ENCODE data around the gene OR7G2. TPM values are rescaled to one million over a fixed set of nuclear protein-coding genes. Genes with fewer than 3 reads are reported as not detected.

Gene OR7G2
- total RNA-seq, 1 donor from 2014 or later: not detected

DNA sequence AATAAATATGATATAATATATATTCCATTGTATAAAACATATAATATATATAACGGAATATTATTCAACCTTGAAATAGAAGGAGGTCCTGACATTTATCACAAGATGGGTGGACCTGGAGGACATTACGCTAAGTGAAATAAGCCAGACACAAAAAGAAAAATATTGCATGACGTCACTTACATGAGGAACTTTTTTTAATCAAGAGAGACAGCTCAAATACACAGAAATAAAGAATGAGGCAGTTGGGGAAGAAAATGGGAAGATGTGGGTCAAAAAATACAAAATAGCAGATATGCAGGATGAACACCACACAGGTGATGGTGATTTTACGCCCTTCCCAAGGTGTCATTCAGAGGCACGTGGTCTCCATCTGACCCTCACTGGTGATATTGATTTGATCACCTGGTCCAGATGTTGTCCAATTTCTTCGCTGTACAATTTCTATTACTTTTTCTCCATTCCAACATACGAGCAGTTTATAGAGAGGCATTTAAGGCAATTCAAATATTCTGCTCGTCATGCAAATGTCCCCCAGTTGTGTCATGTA is 32.4 kb upstream of the OR7G2 start:
- intact Hi-C loops (cut with DNase I): no loop called here
- Histone ChIP-seq H3K27ac (peak overlapping the region; percentile 72), H3K4me3 (peak overlapping the region; percentile 65 to 81), H3K4me1 (peaks cover 18% of the 10 kb centered on the region), H3K27me3 (no peaks in the 10 kb centered on the region), H3K36me3 (no peaks in the 10 kb centered on the region), H3K9me3 (peaks cover 3% of the 10 kb centered on the region)
- TF ChIP-seq POLR2AphosphoS5 (IDR thresholded peaks at IDR 0.05; ENCODE audit: insufficient read depth in 1 of 2, low read depth in 1 of 2): no peak
- TF ChIP-seq POLR2A (IDR thresholded peaks at IDR 0.05): no peak
- TF ChIP-seq, protein P1, sequence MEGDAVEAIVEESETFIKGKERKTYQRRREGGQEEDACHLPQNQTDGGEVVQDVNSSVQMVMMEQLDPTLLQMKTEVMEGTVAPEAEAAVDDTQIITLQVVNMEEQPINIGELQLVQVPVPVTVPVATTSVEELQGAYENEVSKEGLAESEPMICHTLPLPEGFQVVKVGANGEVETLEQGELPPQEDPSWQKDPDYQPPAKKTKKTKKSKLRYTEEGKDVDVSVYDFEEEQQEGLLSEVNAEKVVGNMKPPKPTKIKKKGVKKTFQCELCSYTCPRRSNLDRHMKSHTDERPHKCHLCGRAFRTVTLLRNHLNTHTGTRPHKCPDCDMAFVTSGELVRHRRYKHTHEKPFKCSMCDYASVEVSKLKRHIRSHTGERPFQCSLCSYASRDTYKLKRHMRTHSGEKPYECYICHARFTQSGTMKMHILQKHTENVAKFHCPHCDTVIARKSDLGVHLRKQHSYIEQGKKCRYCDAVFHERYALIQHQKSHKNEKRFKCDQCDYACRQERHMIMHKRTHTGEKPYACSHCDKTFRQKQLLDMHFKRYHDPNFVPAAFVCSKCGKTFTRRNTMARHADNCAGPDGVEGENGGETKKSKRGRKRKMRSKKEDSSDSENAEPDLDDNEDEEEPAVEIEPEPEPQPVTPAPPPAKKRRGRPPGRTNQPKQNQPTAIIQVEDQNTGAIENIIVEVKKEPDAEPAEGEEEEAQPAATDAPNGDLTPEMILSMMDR (IDR thresholded peaks at IDR 0.05): no peak
- DNase-seq (ENCODE audit: extremely low spot score in 2 of 2): no peak

DNA sequence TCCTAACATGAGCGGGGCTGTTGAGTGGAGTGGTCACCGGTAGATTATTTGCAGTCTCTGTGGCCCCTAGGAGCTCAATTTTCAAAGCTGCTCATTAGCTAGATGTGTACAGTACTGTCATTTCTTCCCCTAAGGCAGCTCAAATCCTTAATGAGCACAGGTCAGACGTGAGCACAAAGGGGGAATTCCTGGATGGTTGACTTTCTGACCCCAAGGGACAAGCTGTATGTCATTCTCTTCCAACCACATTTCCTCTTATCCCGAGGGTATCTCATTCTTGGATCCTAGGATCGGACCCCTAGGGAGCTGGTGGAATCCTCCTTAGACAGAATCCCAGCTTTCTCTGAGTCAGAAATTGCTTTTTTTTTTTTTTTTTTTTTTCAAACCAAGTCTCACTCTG is 25.1 kb upstream of the OR7G2 start:
- DNase-seq (ENCODE audit: extremely low spot score in 2 of 2): no peak
- Histone ChIP-seq H3K9me3 (no peaks in the 10 kb centered on the region), H3K27ac (no peak overlapping the region), H3K36me3 (no peaks in the 10 kb centered on the region), H3K4me1 (no peaks in the 10 kb centered on the region), H3K27me3 (no peaks in the 10 kb centered on the region), H3K4me3 (no peak overlapping the region)
- TF ChIP-seq POLR2A (IDR thresholded peaks at IDR 0.05) (no peak), POLR2AphosphoS5 (IDR thresholded peaks at IDR 0.05; ENCODE audit: insufficient read depth in 1 of 2, low read depth in 1 of 2) (no peak)
- TF ChIP-seq, protein P1 (IDR thresholded peaks at IDR 0.05): no peak
- intact Hi-C loops (cut with DNase I): no loop called here

DNA sequence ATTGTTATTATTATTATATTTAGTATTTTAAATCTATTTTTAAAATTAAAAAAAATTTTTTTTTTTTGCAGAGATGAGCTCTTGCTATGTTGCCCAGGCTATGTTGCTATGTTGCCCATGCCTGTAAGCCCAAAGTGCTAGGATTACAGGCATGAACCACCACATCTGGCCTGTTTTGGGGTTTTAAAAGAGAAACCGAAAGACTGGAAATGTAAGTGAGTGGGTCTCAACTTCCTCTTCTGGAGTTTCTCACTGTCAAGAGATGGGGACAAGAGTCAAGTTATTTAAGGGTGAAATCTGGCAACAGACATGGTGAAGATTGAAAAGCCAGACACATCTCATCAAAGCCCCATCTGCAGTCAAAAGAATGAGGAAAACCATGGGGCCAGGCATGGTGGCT is 23.7 kb upstream of the OR7G2 start:
- intact Hi-C loops (cut with DNase I): no loop called here
- Histone ChIP-seq H3K27me3 (no peaks in the 10 kb centered on the region), H3K36me3 (no peaks in the 10 kb centered on the region), H3K4me3 (no peak overlapping the region), H3K4me1 (no peaks in the 10 kb centered on the region), H3K27ac (no peak overlapping the region), H3K9me3 (no peaks in the 10 kb centered on the region)
- TF ChIP-seq POLR2A (IDR thresholded peaks at IDR 0.05) (no peak), POLR2AphosphoS5 (IDR thresholded peaks at IDR 0.05; ENCODE audit: insufficient read depth in 1 of 2, low read depth in 1 of 2) (no peak)
- TF ChIP-seq, protein P1 (IDR thresholded peaks at IDR 0.05): no peak
- DNase-seq (ENCODE audit: extremely low spot score in 2 of 2): no peak

DNA sequence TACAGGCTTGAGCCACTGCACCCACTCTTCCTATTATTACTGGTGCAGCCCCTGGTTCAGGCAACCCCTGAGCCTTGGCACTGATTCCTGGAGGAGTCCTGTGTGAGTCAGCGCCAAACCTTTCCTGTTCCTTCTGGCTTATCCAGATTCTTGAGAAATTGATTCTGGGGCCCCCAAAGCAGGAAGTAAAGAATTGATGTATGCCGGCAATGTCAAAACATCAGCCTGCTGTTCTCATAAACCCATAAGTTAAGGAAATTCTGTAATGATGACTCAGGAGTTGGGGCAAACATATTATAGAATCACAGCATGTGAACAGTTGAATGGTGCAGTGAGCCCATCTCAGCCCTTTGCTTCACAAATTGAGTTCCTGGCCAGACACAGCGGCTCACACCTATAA is 20.9 kb upstream of the OR7G2 start:
- H3K27ac ChIP-seq: no peak overlapping the region
- TF ChIP-seq, protein P1 (IDR thresholded peaks at IDR 0.05): no peak
- TF ChIP-seq POLR2AphosphoS5 (IDR thresholded peaks at IDR 0.05; ENCODE audit: insufficient read depth in 1 of 2, low read depth in 1 of 2) (no peak), POLR2A (IDR thresholded peaks at IDR 0.05) (no peak)
- no peak overlapping the region for H3K4me3 ChIP-seq
- DNase-seq (ENCODE audit: extremely low spot score in 2 of 2): no peak
- no peaks in the 10 kb centered on the region for H3K4me1 ChIP-seq
- H3K27me3 ChIP-seq: no peaks in the 10 kb centered on the region
- H3K9me3 ChIP-seq: no peaks in the 10 kb centered on the region
- no peaks in the 10 kb centered on the region for H3K36me3 ChIP-seq
- intact Hi-C loops (cut with DNase I): no loop called here

DNA sequence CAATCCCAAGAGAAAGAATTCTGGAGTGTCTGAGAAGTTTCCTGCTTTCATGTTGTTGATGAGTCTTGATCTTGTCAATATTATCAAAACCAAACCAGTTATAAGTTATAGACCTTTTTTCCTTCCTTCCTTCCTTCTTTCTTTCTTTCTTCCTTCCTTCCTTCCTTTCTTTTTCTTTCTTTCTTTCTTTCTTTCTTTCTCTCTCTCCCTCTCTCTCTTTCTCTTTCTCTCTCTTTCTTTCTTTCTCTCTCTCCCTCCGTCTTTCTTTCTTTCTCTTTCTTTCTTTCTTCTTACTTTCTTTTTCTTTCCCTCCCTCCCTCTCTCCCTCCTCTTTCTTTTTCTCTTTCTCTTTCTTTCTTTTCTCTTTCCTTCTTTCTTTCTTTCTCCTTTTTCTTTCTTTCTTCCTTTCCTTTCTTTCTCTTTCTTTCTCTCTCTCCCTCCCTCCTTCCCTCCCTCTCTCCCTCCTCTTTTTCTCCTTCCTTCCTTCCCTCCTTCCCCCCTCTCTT is 19.7 kb upstream of the OR7G2 start, which contains the start of gene OR7G3:
OR7G3 (minus strand) TSS at position 51 of the 506 bp plus-strand sequence; CDS start at position 51, 0 bp downstream.
- no peak within 1 kb of the TSS for H3K27ac ChIP-seq
- intact Hi-C loops (cut with DNase I): no loop called here
- no peaks in the 10 kb centered on the region for H3K9me3 ChIP-seq
- no peaks in the 10 kb centered on the region for H3K27me3 ChIP-seq
- DNase-seq (ENCODE audit: extremely low spot score in 2 of 2): no peak
- H3K4me1 ChIP-seq: no peaks in the 10 kb centered on the region
- TF ChIP-seq POLR2A (IDR thresholded peaks at IDR 0.05) (no peak), POLR2AphosphoS5 (IDR thresholded peaks at IDR 0.05; ENCODE audit: insufficient read depth in 1 of 2, low read depth in 1 of 2) (no peak)
- TF ChIP-seq, protein P1 (IDR thresholded peaks at IDR 0.05): no peak
- no peak within 1 kb of the TSS for H3K4me3 ChIP-seq
- no peaks in the 10 kb centered on the region for H3K36me3 ChIP-seq
